Gastrocnemius medialis (tissue), 4 donors: Measurements from ENCODE around the gene G6PC3. TPM values are rescaled to one million over a fixed set of nuclear protein-coding genes. Genes with fewer than 3 reads are reported as not detected.
A peak's percentile ranks its signal among the peaks of the same experiment; 100 is the strongest.

Experiments
- ATAC-seq, 2 donors: fragments of 150-250 bp; one replicate each; pipeline ENCODE4 v1.9.1; 2016
- DNase-seq, 2 donors: peaks; one replicate each; pipeline ENCODE4 v3.0.0-alpha.2; 2019
- H3K27ac ChIP-seq, 4 donors: fragments of 200-600 bp; sonication (generic); 1 replicate in 1 of 4; 2 replicates in 3 of 4; pipeline ENCODE4 v1.5.1; 2016 to 2018; ENCODE audit warnings: mild to moderate bottlenecking in 2 of 4, moderate library complexity in 1 of 4
- H3K27me3 ChIP-seq, 3 donors: fragments of 200-600 bp; sonication (generic) in 2 of 3; 1 replicate in 1 of 3; 2 replicates in 2 of 3; pipeline versions ENCODE4 v1.5.1 to v1.6.0; 2016 to 2019; ENCODE audit warnings: mild to moderate bottlenecking in 1 of 3, moderate library complexity in 1 of 3
- H3K36me3 ChIP-seq, 2 donors: fragments of 200-600 bp; sonication (generic) in 1 of 2; one replicate each; pipeline ENCODE4 v1.5.1; 2017 to 2018
- H3K4me1 ChIP-seq, 2 donors: fragments of 200-600 bp; sonication (generic) in 1 of 2; one replicate each; pipeline ENCODE4 v1.5.1; 2016 to 2017; ENCODE audit warnings: mild to moderate bottlenecking in 2 of 2
- H3K4me3 ChIP-seq, 4 donors: fragments of 200-600 bp; sonication (generic) in 3 of 4; 1 replicate in 1 of 4; 2 replicates in 3 of 4; pipeline ENCODE4 v1.5.1; 2016 to 2019; ENCODE audit warnings: mild to moderate bottlenecking in 2 of 4
- H3K9me3 ChIP-seq, 3 donors: fragments of 200-600 bp; sonication (generic) in 2 of 3; 1 replicate in 1 of 3; 2 replicates in 2 of 3; pipeline ENCODE4 v1.5.1; 2016 to 2019
- POLR2A ChIP-seq, 2 donors: fragments of 450-650 bp; IDR thresholded peaks; one replicate each; pipeline ENCODE4 v1.6.1; 2017; ENCODE audit warnings: antibody characterized with exemption in 2 of 2, mild to moderate bottlenecking in 2 of 2, moderate library complexity in 2 of 2
- in situ Hi-C, 4 donors: fragments of 200-750 bp; cut with MboI; loops; one replicate each; pipeline versions ENCODE4 v1.15.0 to v1.8.0; 2017; ENCODE audit warnings: low sequenced_read_pairs in 4 of 4
- intact Hi-C: fragments of 100-400 bp; cut with DNase I; formaldehyde crosslinking; loops from one replicate; pipeline ENCODE4 v1.15.1; 2023; ENCODE audit warnings: low total_unique reads
- total RNA-seq, 4 donors: library from RNA; depleted of rRNA; stranded (reverse); fragments of >200 nt; gene quantifications; one replicate each; pipeline versions ENCODE4 v1.1.0 to v1.2.3, GENCODE V29; 2016
- TF ChIP-seq, protein P1 (sequence below), 5 experiments: fragments of 450-650 bp in 3 of 5; fragments of 200-600 bp in 2 of 5; sonication (generic) in 2 of 5; IDR thresholded peaks in 4 of 5; conservative IDR thresholded peaks in 1 of 5; 1 replicate in 4 of 5; 2 replicates in 1 of 5; pipeline ENCODE4 v1.5.1; 2016 to 2019; ENCODE audit warnings: antibody characterized with exemption in 5 of 5, mild to moderate bottlenecking in 3 of 5, moderate library complexity in 3 of 5

G6PC3 gene
- total RNA-seq, 4 donors from 2014 or later: 30.5 to 40.5 (median 36.4) TPM

DNA sequence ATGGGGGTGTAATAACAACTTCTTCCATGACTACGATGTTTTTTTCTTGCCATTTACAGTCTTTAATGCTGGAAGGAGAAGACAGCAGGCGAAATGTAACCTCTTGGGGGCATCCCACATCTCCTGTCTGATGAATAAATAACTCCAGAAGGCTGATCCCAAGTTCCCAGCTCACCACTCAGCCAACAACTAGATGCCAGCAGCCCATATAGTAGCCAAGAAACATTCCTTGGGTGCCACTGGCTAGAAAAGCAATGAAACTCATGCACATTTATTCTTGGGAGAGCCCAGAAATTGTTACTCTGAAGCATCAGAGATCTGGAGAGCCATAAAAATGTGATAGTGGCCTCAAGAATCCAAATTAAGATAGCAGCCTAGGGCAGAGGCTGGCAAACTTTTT is 33.1 kb upstream of the G6PC3 start:
- H3K4me3 ChIP-seq: no peak overlapping the region
- intact Hi-C loops (no loop called here), in situ Hi-C loops (loop anchor here in 1 of 4 donors (10.0 kb wide), 1 partner anchor 93 kb away; the partner anchor contains the start of gene PPY)
- no peaks in the 10 kb centered on the region for H3K9me3 ChIP-seq
- peaks cover 0 to 32% of the 10 kb centered on the region in 2 donors for H3K36me3 ChIP-seq
- TF ChIP-seq, protein P1, sequence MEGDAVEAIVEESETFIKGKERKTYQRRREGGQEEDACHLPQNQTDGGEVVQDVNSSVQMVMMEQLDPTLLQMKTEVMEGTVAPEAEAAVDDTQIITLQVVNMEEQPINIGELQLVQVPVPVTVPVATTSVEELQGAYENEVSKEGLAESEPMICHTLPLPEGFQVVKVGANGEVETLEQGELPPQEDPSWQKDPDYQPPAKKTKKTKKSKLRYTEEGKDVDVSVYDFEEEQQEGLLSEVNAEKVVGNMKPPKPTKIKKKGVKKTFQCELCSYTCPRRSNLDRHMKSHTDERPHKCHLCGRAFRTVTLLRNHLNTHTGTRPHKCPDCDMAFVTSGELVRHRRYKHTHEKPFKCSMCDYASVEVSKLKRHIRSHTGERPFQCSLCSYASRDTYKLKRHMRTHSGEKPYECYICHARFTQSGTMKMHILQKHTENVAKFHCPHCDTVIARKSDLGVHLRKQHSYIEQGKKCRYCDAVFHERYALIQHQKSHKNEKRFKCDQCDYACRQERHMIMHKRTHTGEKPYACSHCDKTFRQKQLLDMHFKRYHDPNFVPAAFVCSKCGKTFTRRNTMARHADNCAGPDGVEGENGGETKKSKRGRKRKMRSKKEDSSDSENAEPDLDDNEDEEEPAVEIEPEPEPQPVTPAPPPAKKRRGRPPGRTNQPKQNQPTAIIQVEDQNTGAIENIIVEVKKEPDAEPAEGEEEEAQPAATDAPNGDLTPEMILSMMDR (IDR thresholded peaks at IDR 0.05 in 4 of 5, conservative IDR thresholded peaks at IDR 0.05 in 1 of 5): no peak
- no peak for TF ChIP-seq POLR2A (IDR thresholded peaks at IDR 0.05)
- peaks cover 36 to 37% of the 10 kb centered on the region in 2 donors for H3K4me1 ChIP-seq
- DNase-seq: no peak
- ATAC-seq: no peak
- H3K27me3 ChIP-seq: no peaks in the 10 kb centered on the region
- peak overlapping the region; percentile 77 to 91 (median 84) for H3K27ac ChIP-seq

DNA sequence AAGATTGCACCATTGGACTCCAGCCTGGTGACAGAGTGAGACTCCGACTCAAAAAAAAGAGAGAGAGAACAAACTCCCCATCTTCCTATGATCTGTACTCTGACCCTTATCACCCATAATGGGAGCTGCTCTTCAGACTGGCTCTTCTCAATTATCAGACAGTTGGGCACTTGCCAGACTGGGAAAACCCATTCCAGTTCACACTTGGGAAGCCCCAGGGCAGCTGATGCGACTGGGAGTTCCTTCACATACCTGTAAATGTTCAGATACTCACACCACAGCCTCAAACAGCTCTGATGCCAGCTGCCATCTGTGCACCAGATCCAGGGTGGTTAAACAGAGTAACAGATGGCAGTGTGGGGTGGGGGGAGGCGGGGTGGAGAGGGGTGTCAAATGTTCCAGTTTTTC is 31.9 kb upstream of the G6PC3 start:
- Histone ChIP-seq H3K4me1 (peaks cover 39 to 40% of the 10 kb centered on the region in 2 donors), H3K4me3 (no peak overlapping the region), H3K9me3 (no peaks in the 10 kb centered on the region), H3K36me3 (peaks cover 0 to 28% of the 10 kb centered on the region in 2 donors), H3K27ac (peak overlapping the region; percentile 77 to 91 (median 84)), H3K27me3 (no peaks in the 10 kb centered on the region)
- DNase-seq (peak; percentile 75 to 78), ATAC-seq (peak; percentile 83 to 93)
- no peak for TF ChIP-seq POLR2A (IDR thresholded peaks at IDR 0.05)
- TF ChIP-seq, protein P1 (IDR thresholded peaks at IDR 0.05 in 4 of 5, conservative IDR thresholded peaks at IDR 0.05 in 1 of 5): no peak
- in situ Hi-C loops: loop anchor here in 1 of 4 donors (10.0 kb wide), 1 partner anchor 94 kb away; the partner anchor contains the start of gene PPY
- intact Hi-C loops: no loop called here

DNA sequence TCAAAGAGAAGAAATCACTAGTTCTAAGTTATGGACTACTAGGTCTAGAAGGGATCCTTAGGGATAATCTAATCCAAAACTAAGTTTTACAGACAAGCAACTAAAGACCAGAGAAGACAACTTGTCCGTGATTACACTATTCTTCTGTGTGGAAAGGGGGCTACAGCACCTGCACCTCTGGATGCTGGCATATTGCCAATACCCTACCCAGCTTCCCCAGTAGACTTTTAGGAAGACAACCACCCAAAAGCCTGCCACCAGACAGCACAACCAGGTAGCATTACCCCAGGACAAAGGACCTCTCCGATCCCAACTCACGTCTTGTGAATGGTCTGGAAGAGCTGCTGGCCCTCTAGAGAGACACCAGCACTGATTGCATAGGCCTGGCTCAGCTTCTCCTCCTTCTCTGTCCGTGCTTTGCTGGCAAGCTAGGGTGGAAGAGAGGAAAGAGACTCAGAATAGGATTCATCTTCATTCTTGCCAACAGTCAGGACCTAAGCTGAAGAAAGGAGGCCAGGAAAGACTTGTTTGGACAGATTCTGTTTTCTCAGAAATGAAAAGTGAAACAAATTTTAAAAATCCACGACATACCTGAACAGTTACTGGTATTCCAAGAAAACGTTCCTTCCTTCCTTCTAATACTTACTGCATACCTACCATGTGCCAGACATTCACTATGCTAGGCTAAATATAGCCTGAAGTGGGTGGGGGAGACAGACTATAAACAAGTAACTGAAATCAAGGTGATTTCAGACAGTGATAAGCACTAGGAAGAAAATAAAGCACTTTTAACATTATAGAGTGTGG is 30.5 kb upstream of the G6PC3 start:
- no peaks in the 10 kb centered on the region for H3K27me3 ChIP-seq
- in situ Hi-C loops: loop anchor here in 3 of 4 donors (5.0 to 10.0 kb wide), 2 partner anchors 95 to 98 kb away; partner anchors contain the start of gene PPY (in 3 of the 3)
- TF ChIP-seq, protein P1 (IDR thresholded peaks at IDR 0.05 in 4 of 5, conservative IDR thresholded peaks at IDR 0.05 in 1 of 5): no peak
- no peak for TF ChIP-seq POLR2A (IDR thresholded peaks at IDR 0.05)
- H3K27ac ChIP-seq: peak overlapping the region; percentile 82 to 91 (median 84)
- no peaks in the 10 kb centered on the region for H3K9me3 ChIP-seq
- DNase-seq (peak in 1 of 2 donors; percentile 25), ATAC-seq (peak; percentile 57 to 61)
- peaks cover 0 to 19% of the 10 kb centered on the region in 2 donors for H3K36me3 ChIP-seq
- no peak overlapping the region for H3K4me3 ChIP-seq
- H3K4me1 ChIP-seq: peaks cover 40 to 46% of the 10 kb centered on the region in 2 donors
- intact Hi-C loops: loop anchor here (2.0 kb wide), 2 partner anchors 25 to 33 kb away; partner anchors contain the start of gene TMEM101

DNA sequence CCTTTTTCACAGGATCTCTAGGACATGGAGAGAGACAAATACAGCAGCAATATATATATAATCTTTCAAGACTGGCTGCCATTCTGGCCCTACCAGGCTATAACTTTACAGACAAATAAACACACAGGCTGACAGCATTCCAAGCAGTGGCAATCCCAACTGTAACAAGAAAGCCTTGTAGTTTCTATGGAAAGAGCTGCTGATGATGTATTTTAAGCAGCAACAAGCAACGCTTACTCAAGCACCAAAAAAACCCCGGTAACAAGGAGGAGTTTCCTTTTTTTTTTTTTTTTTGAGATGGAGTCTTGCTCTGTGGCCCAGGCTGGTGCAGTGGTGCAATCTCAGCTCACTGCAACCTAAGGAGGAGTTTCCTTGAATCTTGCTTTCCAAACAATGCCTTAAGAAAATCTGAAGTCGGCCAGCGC is 27.3 kb upstream of the G6PC3 start:
- intact Hi-C loops (no loop called here), in situ Hi-C loops (loop anchor here in 2 of 4 donors (5.0 to 10.0 kb wide), 2 partner anchors 98 to 101 kb away; partner anchors contain the start of gene PPY (in 2 of the 2))
- no peak for DNase-seq
- ATAC-seq: no peak
- H3K27me3 ChIP-seq: no peaks in the 10 kb centered on the region
- no peaks in the 10 kb centered on the region for H3K9me3 ChIP-seq
- no peak overlapping the region for H3K4me3 ChIP-seq
- peak overlapping the region in 3 of 4 donors; percentile 31 to 40 (median 40) for H3K27ac ChIP-seq
- no peaks in the 10 kb centered on the region for H3K36me3 ChIP-seq
- TF ChIP-seq POLR2A (IDR thresholded peaks at IDR 0.05): no peak
- TF ChIP-seq, protein P1 (IDR thresholded peaks at IDR 0.05 in 4 of 5, conservative IDR thresholded peaks at IDR 0.05 in 1 of 5): no peak
- peaks cover 31 to 38% of the 10 kb centered on the region in 2 donors for H3K4me1 ChIP-seq
